GM19438 (cell line): Measurements from ENCODE around the gene PRPF8.

Experiments used
- ATAC-seq: cut with Tn5 transposase; IDR thresholded peaks from one replicate; pipeline ENCODE4 v1.9.1; 2021; ENCODE audit warnings: low read depth; ENCODE audit not compliant: unreplicated experiment

The PRPF8 gene

GRCh38 chr17:1604831-1605528 is 79.7 kb downstream of the PRPF8 start:
- ATAC-seq, result no peak

- ATAC-seq, result no peak
Observed at GRCh38 chr17:1601571-1601970, 83.1 kb downstream of the PRPF8 start.
